Suprapubic skin (tissue), 4 donors: ENCODE results near the gene MAP2K5.

Source experiments
- POLR2A ChIP-seq, 2 donors: fragments of 450-650 bp; IDR thresholded peaks; one replicate each; pipeline ENCODE4 v1.6.1; 2017; ENCODE audit warnings: antibody characterized with exemption in 2 of 2, mild to moderate bottlenecking in 2 of 2, moderate library complexity in 2 of 2
- POLR2AphosphoS5 ChIP-seq, 3 donors: sonication (generic); formaldehyde crosslinking; IDR thresholded peaks; one replicate each; pipeline ENCODE4 v1.6.1; 2017; ENCODE audit warnings: antibody characterized with exemption in 3 of 3
- TF ChIP-seq, protein P1 (sequence below), 2 donors: fragments of 200-600 bp in 1 of 2; fragments of 450-650 bp in 1 of 2; sonication (generic) in 1 of 2; IDR thresholded peaks; one replicate each; pipeline ENCODE4 v1.5.1; 2016 to 2019; ENCODE audit warnings: antibody characterized with exemption in 2 of 2, mild to moderate bottlenecking in 1 of 2, moderate library complexity in 1 of 2

DNA sequence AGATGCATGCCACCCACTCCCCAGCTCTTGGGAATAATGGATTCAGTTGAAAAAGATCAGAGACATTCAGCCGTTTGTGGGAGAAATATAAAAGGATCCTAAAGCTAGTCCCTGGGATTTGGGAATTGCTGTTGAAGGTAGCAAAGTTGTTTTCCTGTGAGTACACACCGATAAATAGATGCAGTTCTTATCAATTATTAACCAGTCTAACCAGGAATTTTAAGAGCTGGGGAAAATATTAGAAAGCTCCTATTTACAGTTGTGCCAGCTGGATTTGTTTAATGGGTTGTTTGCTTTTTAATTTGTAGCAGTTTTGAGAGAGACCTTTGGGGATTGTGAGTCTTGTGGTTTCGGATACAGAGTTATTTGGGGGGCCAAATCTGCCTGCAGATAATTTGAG is 238.6 kb downstream of the MAP2K5 start:
- TF ChIP-seq, protein P1, sequence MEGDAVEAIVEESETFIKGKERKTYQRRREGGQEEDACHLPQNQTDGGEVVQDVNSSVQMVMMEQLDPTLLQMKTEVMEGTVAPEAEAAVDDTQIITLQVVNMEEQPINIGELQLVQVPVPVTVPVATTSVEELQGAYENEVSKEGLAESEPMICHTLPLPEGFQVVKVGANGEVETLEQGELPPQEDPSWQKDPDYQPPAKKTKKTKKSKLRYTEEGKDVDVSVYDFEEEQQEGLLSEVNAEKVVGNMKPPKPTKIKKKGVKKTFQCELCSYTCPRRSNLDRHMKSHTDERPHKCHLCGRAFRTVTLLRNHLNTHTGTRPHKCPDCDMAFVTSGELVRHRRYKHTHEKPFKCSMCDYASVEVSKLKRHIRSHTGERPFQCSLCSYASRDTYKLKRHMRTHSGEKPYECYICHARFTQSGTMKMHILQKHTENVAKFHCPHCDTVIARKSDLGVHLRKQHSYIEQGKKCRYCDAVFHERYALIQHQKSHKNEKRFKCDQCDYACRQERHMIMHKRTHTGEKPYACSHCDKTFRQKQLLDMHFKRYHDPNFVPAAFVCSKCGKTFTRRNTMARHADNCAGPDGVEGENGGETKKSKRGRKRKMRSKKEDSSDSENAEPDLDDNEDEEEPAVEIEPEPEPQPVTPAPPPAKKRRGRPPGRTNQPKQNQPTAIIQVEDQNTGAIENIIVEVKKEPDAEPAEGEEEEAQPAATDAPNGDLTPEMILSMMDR (IDR thresholded peaks at IDR 0.05): no peak
- no peak for TF ChIP-seq POLR2A (IDR thresholded peaks at IDR 0.05)
- TF ChIP-seq POLR2AphosphoS5 (IDR thresholded peaks at IDR 0.05): no peak
